HUDEP-2 (cell line): ENCODE data around the gene CTNNA1.
"Not testable (repeated sequence)": the region's sequence is repeated elsewhere in the genome, so short reads cannot be mapped to it uniquely, and the experiment has no call there.

Experiments used
- DNase-seq, 76 experiments: peaks; one replicate each; lab custom pipeline; 2025; ENCODE audit not compliant: unreplicated experiment in 76 of 76; lab: John Stamatoyannopoulos, UW

The CTNNA1 gene

GRCh38 chr5:138722544-138723177 lies 30.6 kb upstream of the CTNNA1 start:
- DNase-seq = no peak

GRCh38 chr5:138724470-138725146 lies 28.6 kb upstream of the CTNNA1 start:
- no peak for DNase-seq

DNA sequence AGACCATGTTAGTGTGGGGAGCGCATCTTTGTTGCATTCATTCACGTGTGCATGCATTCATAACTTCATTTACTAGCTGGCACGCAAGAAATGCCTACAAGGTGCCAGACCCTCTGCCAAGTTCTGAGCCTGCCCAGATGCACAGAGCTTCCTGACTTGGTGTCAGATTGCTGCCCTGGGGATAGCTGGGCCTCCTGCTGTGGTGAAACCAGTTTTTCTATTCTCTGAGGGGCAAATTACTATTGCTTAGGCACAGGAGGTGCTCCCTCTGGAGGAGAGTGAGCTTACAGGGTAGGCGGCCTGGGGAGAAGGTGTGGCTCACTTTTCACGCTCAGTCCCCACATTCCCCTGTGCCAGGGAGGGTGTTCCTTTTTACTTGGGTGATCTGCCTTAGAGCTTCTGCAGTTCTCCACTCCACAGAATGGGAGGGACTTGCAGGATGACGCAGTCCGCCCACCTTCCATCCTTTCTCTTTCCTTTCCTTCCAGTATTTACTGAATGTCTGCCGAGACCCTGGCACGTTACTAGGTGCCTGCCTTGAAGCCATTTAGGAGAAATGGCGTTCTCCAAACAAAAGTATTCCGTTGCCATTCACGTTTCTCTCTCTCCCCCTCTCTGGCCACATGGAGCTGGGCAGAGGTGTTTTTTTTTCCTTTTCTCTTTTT lies 27.9 kb upstream of the CTNNA1 start:
- peak in 14 of 76 experiments; percentile 3 to 38 (median 16) for DNase-seq

DNA sequence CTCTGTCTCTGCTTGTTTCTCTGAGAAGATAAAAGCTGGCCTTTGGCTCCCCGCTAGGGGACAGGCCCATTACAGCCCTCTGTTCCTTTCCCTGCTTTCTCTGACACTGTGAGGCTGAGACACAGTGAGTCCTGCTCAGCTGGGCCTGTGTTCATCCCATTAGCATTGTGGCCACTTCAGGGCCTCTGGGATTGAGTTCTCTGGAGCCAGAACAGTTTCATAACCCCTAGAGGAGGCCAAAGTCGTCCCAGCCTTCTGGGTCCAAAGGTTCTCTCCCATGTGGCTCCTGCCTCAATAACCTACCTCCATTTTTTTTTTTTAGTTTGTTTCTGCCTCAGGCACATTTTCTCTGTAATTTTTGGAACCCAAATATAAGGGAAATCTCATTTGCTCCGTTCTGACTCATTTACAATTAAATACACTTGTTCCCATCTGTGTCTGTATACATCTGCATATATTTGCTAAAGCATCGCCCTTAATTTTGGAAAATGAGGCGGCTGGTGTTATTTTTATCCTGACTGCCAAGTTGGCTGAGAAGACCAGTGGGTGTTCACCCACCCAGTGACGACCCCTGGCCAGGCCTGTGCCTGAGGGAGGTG lies 27.3 kb upstream of the CTNNA1 start:
- no peak for DNase-seq

DNA sequence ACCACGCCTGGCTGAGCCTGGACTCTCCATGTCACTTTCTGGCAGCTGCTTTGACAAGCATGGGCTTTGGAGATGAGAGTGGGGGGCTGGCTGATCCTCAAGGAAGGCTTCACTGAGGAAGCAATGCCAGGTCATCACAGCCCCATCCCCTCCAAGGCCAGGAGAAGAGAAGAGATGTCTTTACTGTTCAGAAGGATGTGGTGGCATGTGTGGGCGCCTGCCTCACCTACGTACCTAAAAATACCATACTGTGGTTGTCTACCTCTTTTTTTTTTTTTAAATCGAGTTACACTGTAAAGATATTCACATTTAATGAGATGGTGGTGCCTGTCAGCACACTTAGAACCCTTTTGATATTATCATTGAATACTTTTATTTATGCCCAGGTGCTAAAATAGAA lies 26.4 kb upstream of the CTNNA1 start:
- no peak for DNase-seq

GRCh38 chr5:138730496-138730895 lies 22.7 kb upstream of the CTNNA1 start:
- not testable (repeated sequence) for DNase-seq

- DNase-seq = peak in 69 of 76 experiments; percentile 6 to 86 (median 54)
These were observed 20.8 kb upstream of the CTNNA1 start for GRCh38 chr5:138732466-138732865.

DNA sequence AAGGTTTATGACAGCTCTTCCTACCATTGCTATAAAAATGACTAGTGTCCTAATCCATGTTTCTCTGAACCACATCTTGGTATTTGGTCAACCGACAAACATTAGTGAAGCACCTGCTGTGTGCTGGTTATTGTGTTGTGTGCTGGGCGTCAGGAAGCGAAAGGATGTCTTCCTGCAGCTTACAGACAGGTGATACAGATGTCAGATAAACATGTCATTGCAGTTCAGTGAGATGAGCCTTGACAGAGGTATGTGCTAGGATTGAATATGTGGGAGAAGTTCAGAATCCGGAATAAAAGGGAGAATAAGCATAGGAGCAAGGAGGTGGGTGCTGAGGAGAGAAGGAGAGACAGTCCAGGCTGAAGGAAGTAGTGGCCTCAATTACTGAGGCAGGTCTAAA lies 20.3 kb upstream of the CTNNA1 start:
- DNase-seq = peak in 1 of 76 experiments; percentile 35

GRCh38 chr5:138733509-138733908 lies 19.7 kb upstream of the CTNNA1 start:
- no peak for DNase-seq

- no peak for DNase-seq
These were observed 16.9 kb upstream of the CTNNA1 start for GRCh38 chr5:138736293-138736692.

GRCh38 chr5:138737494-138738265 lies 15.5 kb upstream of the CTNNA1 start:
- no peak for DNase-seq

GRCh38 chr5:138738399-138738798 lies 14.8 kb upstream of the CTNNA1 start:
- no peak for DNase-seq

GRCh38 chr5:138739938-138740337 lies 13.3 kb upstream of the CTNNA1 start:
- DNase-seq = no peak

GRCh38 chr5:138743484-138743883 lies 9.7 kb upstream of the CTNNA1 start:
- DNase-seq = no peak

- no peak for DNase-seq
These were observed 8.0 kb upstream of the CTNNA1 start for GRCh38 chr5:138745268-138745667.

DNA sequence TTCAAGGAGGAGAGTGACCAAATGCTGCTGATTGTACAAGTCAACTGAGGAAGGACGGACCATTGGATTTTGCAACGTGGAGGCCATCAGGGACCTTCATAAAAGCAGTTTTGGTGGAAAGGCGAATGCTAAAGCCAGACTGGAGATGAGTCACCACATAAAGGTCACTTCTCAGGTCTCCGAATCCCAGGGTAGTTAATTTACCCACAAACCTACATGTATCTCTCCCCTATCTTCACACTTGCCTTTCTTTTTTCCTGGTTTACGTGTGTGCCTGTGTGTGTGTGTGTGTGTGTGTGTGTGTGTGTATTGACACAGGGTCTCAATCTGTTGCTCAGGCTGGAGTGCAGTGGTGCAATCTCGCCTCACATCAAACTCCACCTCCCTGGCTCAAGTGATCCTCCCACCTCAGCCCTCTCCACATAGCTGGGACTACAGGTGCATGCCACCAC lies 4.6 kb upstream of the CTNNA1 start:
- no peak for DNase-seq

DNA sequence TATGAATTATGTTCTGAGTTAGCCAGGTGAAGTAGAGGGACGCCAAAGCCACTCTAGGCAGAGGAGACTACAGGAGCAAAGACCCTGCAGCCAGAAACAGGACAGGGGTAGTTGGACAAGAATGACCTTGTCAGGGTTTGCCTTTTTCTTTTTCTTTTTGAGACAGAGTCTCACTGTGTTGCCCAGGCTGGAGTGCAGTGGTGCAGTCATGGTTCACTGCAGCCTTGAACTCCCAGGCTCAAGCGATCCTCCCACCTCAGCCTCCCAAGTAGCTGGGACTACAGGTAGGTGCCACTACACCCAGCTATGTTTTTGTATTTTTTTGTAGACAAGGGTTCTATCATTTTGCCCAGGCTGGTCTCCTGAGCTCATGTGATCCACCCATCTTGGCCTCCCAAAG lies 1.9 kb upstream of the CTNNA1 start:
- DNase-seq = not testable (repeated sequence)

GRCh38 chr5:138752341-138752950 lies 779 bp upstream of the CTNNA1 start:
- peak in 15 of 76 experiments; percentile 3 to 36 (median 20) for DNase-seq

- DNase-seq = peak in 75 of 76 experiments; percentile 8 to 88 (median 71)
These were observed 821 bp downstream of the CTNNA1 start for GRCh38 chr5:138753794-138754698.
